HG03439 (cell line): ENCODE data around the gene DCAF8L2.
"Not testable (repeated sequence)": the region's sequence is repeated elsewhere in the genome, so short reads cannot be mapped to it uniquely, and the experiment has no call there.

Source experiments
- ATAC-seq: cut with Tn5 transposase; IDR thresholded peaks from one replicate; pipeline ENCODE4 v1.9.1; 2021; ENCODE audit warnings: mild to moderate bottlenecking, moderate library complexity; ENCODE audit not compliant: unreplicated experiment

Gene DCAF8L2

GRCh38 chrX:27590044-27590443 is at the start of gene DCAF8L2:
TSS of gene DCAF8L2 (plus strand) at chrX:27590344. CDS start at chrX:27746896, 156,552 bp downstream.
- ATAC-seq: no peak

GRCh38 chrX:27541161-27541560 is 49.0 kb upstream of the DCAF8L2 start:
- not testable (repeated sequence) for ATAC-seq

GRCh38 chrX:27548624-27549023 is 41.5 kb upstream of the DCAF8L2 start:
- ATAC-seq: no peak

DNA sequence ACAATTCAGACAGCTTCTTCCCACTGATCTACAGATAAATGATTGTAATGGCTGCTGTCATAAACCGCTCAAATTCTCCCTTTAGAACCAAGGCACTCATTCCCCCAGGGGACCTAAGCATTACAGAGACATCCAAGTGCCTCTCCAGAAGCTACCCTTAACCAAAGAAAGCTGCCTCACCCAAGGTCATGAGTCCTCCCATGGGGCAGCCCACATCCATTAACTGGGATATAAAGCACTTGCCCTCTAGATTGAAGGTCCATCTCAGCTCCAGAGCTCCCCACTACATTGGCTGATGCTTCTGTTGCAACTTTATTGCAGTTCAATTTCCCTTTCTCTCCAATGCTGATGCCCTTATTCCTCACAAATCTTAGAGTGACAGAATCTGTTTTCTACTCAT is 40.5 kb upstream of the DCAF8L2 start:
- no peak for ATAC-seq

- no peak for ATAC-seq
These were observed 34.6 kb upstream of the DCAF8L2 start for GRCh38 chrX:27555514-27555913.

DNA sequence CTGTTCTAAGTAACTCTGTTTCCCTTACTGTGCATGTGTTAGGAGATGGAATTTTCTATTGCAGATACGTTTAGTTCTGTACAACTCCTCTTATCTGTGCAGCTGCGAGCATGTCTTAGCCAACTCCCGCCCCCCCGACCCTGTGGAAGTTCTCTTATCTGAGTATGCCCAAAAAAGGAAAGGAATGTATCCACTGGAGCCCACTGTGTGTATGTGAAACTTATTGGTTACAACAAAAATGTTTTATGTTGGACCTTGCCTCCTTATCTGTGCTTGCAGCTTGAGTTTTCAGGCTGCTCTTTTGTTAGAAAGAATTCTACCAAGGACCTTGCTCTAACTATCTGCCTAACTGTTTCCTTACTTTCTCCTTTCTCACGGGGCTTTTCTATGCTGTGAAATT is 24.2 kb upstream of the DCAF8L2 start:
- no peak for ATAC-seq

DNA sequence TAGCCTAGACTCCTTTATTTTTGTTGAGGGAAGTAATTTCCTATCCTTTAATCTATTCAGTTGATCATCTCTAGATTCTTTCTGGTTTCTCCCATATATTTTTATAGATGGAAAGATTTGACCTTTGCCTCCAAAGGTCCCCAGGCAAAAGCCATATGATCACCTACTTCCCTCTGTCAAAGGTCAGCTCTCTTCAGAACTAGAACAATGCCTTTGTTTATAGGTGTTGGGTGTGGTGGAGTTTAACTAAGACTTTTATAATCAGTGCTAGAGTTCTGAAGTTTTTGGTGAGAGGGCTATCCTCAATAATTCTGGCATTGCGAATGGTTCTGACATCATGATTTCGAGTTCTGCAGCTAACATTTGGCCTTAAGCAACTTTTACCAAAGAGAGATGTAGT is 19.0 kb upstream of the DCAF8L2 start:
- ATAC-seq: no peak

- no peak for ATAC-seq
These were observed 14.6 kb upstream of the DCAF8L2 start for GRCh38 chrX:27575565-27575964.

DNA sequence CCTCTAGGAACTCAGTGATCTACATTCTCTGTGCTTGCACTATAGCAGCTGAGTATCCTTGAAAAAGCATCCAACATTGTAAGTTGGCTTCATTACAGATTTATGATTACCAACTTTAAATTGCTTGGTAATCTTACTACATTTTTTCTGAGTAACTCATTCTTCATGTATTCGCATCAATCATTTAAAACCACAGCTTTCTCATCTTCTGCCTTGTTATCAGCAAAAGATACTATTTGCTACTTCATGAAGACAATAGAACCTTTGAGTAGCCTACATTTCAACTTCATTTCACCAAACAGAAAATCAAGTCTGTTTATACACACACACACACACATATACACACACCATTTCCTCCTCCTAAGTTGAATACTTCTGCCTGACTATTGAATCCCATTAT is 6.2 kb upstream of the DCAF8L2 start:
- no peak for ATAC-seq

GRCh38 chrX:27591938-27592337 is 1.8 kb downstream of the DCAF8L2 start:
- no peak for ATAC-seq

DNA sequence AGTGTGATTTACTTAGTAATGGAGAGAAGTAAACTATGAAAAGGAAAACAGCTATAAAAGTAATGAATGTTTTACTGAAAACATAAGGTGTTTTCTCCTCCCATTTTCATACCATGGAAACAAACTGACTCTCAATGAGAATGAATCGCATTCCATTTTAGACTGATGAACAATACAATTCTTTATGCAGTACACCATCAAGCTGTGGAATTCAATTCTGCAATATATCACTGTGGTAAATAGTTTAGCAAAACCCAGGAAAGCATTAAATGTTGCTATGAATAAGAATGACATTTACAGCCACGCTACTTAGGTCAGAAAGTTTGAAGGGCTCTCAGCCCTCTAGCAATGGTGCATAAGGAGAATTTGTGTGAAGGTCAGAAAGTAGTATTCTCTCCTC is 7.4 kb downstream of the DCAF8L2 start:
- no peak for ATAC-seq

GRCh38 chrX:27598312-27598711 is 8.2 kb downstream of the DCAF8L2 start:
- ATAC-seq: no peak

GRCh38 chrX:27599928-27600327 is 9.8 kb downstream of the DCAF8L2 start:
- ATAC-seq: no peak

- ATAC-seq: no peak
These were observed 10.5 kb downstream of the DCAF8L2 start for GRCh38 chrX:27600686-27601085.

GRCh38 chrX:27608671-27609070 is 18.5 kb downstream of the DCAF8L2 start:
- no peak for ATAC-seq

- no peak for ATAC-seq
These were observed 29.3 kb downstream of the DCAF8L2 start for GRCh38 chrX:27619459-27619858.

GRCh38 chrX:27619975-27620374 is 29.8 kb downstream of the DCAF8L2 start:
- no peak for ATAC-seq

- ATAC-seq: no peak
These were observed 32.7 kb downstream of the DCAF8L2 start for GRCh38 chrX:27622883-27623282.

DNA sequence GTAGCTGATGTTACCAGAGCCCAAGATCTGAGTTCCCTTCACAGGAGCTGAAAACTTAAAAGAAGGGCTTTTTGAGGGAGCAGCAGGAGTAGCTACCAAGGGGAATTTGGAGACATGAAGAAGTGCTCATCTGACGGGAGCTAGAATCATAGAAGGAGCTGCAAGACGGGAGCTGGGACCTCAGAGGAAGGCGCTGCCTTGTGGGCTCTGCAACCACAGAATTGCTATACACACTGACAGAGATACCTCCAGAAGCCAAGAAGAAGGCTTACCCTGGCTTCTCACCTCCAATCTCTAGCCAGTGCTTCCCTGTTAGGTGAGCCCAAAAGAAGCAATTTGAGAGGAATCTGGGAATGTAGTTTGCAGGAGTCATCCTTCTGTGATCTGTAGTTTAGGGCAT is 35.9 kb downstream of the DCAF8L2 start:
- no peak for ATAC-seq

- ATAC-seq: no peak
These were observed 43.2 kb downstream of the DCAF8L2 start for GRCh38 chrX:27633328-27633727.

GRCh38 chrX:27656581-27656980 is 66.4 kb downstream of the DCAF8L2 start:
- no peak for ATAC-seq

GRCh38 chrX:27660878-27661277 is 70.7 kb downstream of the DCAF8L2 start:
- ATAC-seq: no peak

GRCh38 chrX:27671234-27671633 is 81.1 kb downstream of the DCAF8L2 start:
- no peak for ATAC-seq

GRCh38 chrX:27674491-27674890 is 84.3 kb downstream of the DCAF8L2 start:
- ATAC-seq: no peak
